Mucosa of gallbladder (tissue), 1 donor: ENCODE data around the gene CER1. TPM values are rescaled to one million over a fixed set of nuclear protein-coding genes. Genes with fewer than 3 reads are reported as not detected.

Experiments
- total RNA-seq: library from RNA; stranded (reverse); gene quantifications from one replicate; pipeline ENCODE4 v1.2.1, GENCODE V29; 2021
- donor health status: DM: no; HTN: no; CAD: no.

Gene CER1
- total RNA-seq, 1 donor from 2014 or later: not detected

Other genes with a start within 250 kb of the CER1 start
- 11.2 TPM for gene ZDHHC21, start 29.3 kb downstream of the CER1 start, total RNA-seq
- gene FREM1, start 187.7 kb upstream of the CER1 start, total RNA-seq: 8.2 TPM